ENCODE measurements around the gene RPL27A.

The RPL27A gene

GRCh38 chr11:8719211-8719649, 36.6 kb downstream of the RPL27A start:
- H3K9ac ChIP-seq (ENCODE audit: low read depth in 1 of 2, low read length in 2 of 2) = peak overlapping the region in 1 of 2 donors; percentile 40

GRCh38 chr11:8719721-8720120, 37.1 kb downstream of the RPL27A start:
- Histone ChIP-seq H3K27ac (ENCODE audit: low read depth in 2 of 2, low read length in 2 of 2) (peak overlapping the region; percentile 86 to 88), H3K4me1 (ENCODE audit: control insufficient read depth in 2 of 2, insufficient read depth in 2 of 2, low read length in 2 of 2) (peaks cover 39 to 48% of the 10 kb centered on the region in 2 donors), H3K9ac (ENCODE audit: low read depth in 1 of 2, low read length in 2 of 2) (no peak overlapping the region), H3K9me3 (ENCODE audit: control insufficient read depth in 2 of 2, low read length in 2 of 2) (no peaks in the 10 kb centered on the region), H3K36me3 (ENCODE audit: control insufficient read depth in 2 of 2, insufficient read depth in 2 of 2, low read length in 2 of 2) (peaks cover 12 to 18% of the 10 kb centered on the region in 2 donors), H3K4me3 (ENCODE audit: low read length in 2 of 2) (no peak overlapping the region), H3K27me3 (ENCODE audit: control insufficient read depth in 2 of 2, insufficient read depth in 2 of 2, low read length in 2 of 2) (no peaks in the 10 kb centered on the region)

More at GRCh38 chr11:8719211-8719649, 36.6 kb downstream of the RPL27A start:
- peaks cover 39 to 46% of the 10 kb centered on the region in 2 donors for H3K4me1 ChIP-seq (ENCODE audit: control insufficient read depth in 2 of 2, insufficient read depth in 2 of 2, low read length in 2 of 2)
- H3K27me3 ChIP-seq (ENCODE audit: control insufficient read depth in 2 of 2, insufficient read depth in 2 of 2, low read length in 2 of 2) = no peaks in the 10 kb centered on the region
- no peaks in the 10 kb centered on the region for H3K9me3 ChIP-seq (ENCODE audit: control insufficient read depth in 2 of 2, low read length in 2 of 2)
- H3K4me3 ChIP-seq (ENCODE audit: low read length in 2 of 2) = no peak overlapping the region
- peaks cover 14 to 21% of the 10 kb centered on the region in 2 donors for H3K36me3 ChIP-seq (ENCODE audit: control insufficient read depth in 2 of 2, insufficient read depth in 2 of 2, low read length in 2 of 2)
- peak overlapping the region; percentile 86 to 88 for H3K27ac ChIP-seq (ENCODE audit: low read depth in 2 of 2, low read length in 2 of 2)

- H3K27ac ChIP-seq (ENCODE audit: low read depth in 2 of 2, low read length in 2 of 2) = peak overlapping the region; percentile 86 to 88
- peak overlapping the region; percentile 38 to 59 for H3K9ac ChIP-seq (ENCODE audit: low read depth in 1 of 2, low read length in 2 of 2)
- H3K9me3 ChIP-seq (ENCODE audit: control insufficient read depth in 2 of 2, low read length in 2 of 2) = no peaks in the 10 kb centered on the region
- H3K36me3 ChIP-seq (ENCODE audit: control insufficient read depth in 2 of 2, insufficient read depth in 2 of 2, low read length in 2 of 2) = peaks cover 10 to 13% of the 10 kb centered on the region in 2 donors
- no peak overlapping the region for H3K4me3 ChIP-seq (ENCODE audit: low read length in 2 of 2)
- peaks cover 39 to 50% of the 10 kb centered on the region in 2 donors for H3K4me1 ChIP-seq (ENCODE audit: control insufficient read depth in 2 of 2, insufficient read depth in 2 of 2, low read length in 2 of 2)
- no peaks in the 10 kb centered on the region for H3K27me3 ChIP-seq (ENCODE audit: control insufficient read depth in 2 of 2, insufficient read depth in 2 of 2, low read length in 2 of 2)
Observed at GRCh38 chr11:8720352-8720751, 37.8 kb downstream of the RPL27A start.

GRCh38 chr11:8720868-8721608, 38.4 kb downstream of the RPL27A start:
- H3K27me3 ChIP-seq (ENCODE audit: control insufficient read depth in 2 of 2, insufficient read depth in 2 of 2, low read length in 2 of 2) = no peaks in the 10 kb centered on the region
- H3K4me3 ChIP-seq (ENCODE audit: low read length in 2 of 2) = no peak overlapping the region
- no peaks in the 10 kb centered on the region for H3K9me3 ChIP-seq (ENCODE audit: control insufficient read depth in 2 of 2, low read length in 2 of 2)
- H3K27ac ChIP-seq (ENCODE audit: low read depth in 2 of 2, low read length in 2 of 2) = peak overlapping the region; percentile 86 to 88
- H3K36me3 ChIP-seq (ENCODE audit: control insufficient read depth in 2 of 2, insufficient read depth in 2 of 2, low read length in 2 of 2) = peaks cover 9 to 16% of the 10 kb centered on the region in 2 donors
- H3K9ac ChIP-seq (ENCODE audit: low read depth in 1 of 2, low read length in 2 of 2) = peak overlapping the region; percentile 38 to 59
- H3K4me1 ChIP-seq (ENCODE audit: control insufficient read depth in 2 of 2, insufficient read depth in 2 of 2, low read length in 2 of 2) = peaks cover 39 to 50% of the 10 kb centered on the region in 2 donors

GRCh38 chr11:8721609-8722500, 39.3 kb downstream of the RPL27A start:
- Histone ChIP-seq H3K27me3 (ENCODE audit: control insufficient read depth in 2 of 2, insufficient read depth in 2 of 2, low read length in 2 of 2) (no peaks in the 10 kb centered on the region), H3K9me3 (ENCODE audit: control insufficient read depth in 2 of 2, low read length in 2 of 2) (no peaks in the 10 kb centered on the region), H3K27ac (ENCODE audit: low read depth in 2 of 2, low read length in 2 of 2) (peak overlapping the region; percentile 86 to 88), H3K36me3 (ENCODE audit: control insufficient read depth in 2 of 2, insufficient read depth in 2 of 2, low read length in 2 of 2) (peaks cover 9 to 16% of the 10 kb centered on the region in 2 donors), H3K4me3 (ENCODE audit: low read length in 2 of 2) (no peak overlapping the region), H3K9ac (ENCODE audit: low read depth in 1 of 2, low read length in 2 of 2) (peak overlapping the region in 1 of 2 donors; percentile 59), H3K4me1 (ENCODE audit: control insufficient read depth in 2 of 2, insufficient read depth in 2 of 2, low read length in 2 of 2) (peaks cover 41 to 55% of the 10 kb centered on the region in 2 donors)

GRCh38 chr11:8722809-8723208, 40.2 kb downstream of the RPL27A start:
- peaks cover 3 to 9% of the 10 kb centered on the region in 2 donors for H3K36me3 ChIP-seq (ENCODE audit: control insufficient read depth in 2 of 2, insufficient read depth in 2 of 2, low read length in 2 of 2)
- H3K9ac ChIP-seq (ENCODE audit: low read depth in 1 of 2, low read length in 2 of 2) = no peak overlapping the region
- peak overlapping the region; percentile 86 to 88 for H3K27ac ChIP-seq (ENCODE audit: low read depth in 2 of 2, low read length in 2 of 2)
- peaks cover 42 to 62% of the 10 kb centered on the region in 2 donors for H3K4me1 ChIP-seq (ENCODE audit: control insufficient read depth in 2 of 2, insufficient read depth in 2 of 2, low read length in 2 of 2)
- H3K27me3 ChIP-seq (ENCODE audit: control insufficient read depth in 2 of 2, insufficient read depth in 2 of 2, low read length in 2 of 2) = no peaks in the 10 kb centered on the region
- no peak overlapping the region for H3K4me3 ChIP-seq (ENCODE audit: low read length in 2 of 2)
- no peaks in the 10 kb centered on the region for H3K9me3 ChIP-seq (ENCODE audit: control insufficient read depth in 2 of 2, low read length in 2 of 2)

- H3K27ac ChIP-seq (ENCODE audit: low read depth in 2 of 2, low read length in 2 of 2) = no peak overlapping the region
- H3K9ac ChIP-seq (ENCODE audit: low read depth in 1 of 2, low read length in 2 of 2) = no peak overlapping the region
- peaks cover 41 to 56% of the 10 kb centered on the region in 2 donors for H3K4me1 ChIP-seq (ENCODE audit: control insufficient read depth in 2 of 2, insufficient read depth in 2 of 2, low read length in 2 of 2)
- H3K36me3 ChIP-seq (ENCODE audit: control insufficient read depth in 2 of 2, insufficient read depth in 2 of 2, low read length in 2 of 2) = peaks cover 3 to 9% of the 10 kb centered on the region in 2 donors
- no peak overlapping the region for H3K4me3 ChIP-seq (ENCODE audit: low read length in 2 of 2)
- H3K9me3 ChIP-seq (ENCODE audit: control insufficient read depth in 2 of 2, low read length in 2 of 2) = no peaks in the 10 kb centered on the region
- no peaks in the 10 kb centered on the region for H3K27me3 ChIP-seq (ENCODE audit: control insufficient read depth in 2 of 2, insufficient read depth in 2 of 2, low read length in 2 of 2)
Observed at GRCh38 chr11:8723711-8724110, 41.1 kb downstream of the RPL27A start.

- H3K27ac ChIP-seq (ENCODE audit: low read depth in 2 of 2, low read length in 2 of 2) = peak overlapping the region; percentile 6 to 41
- peaks cover 3 to 9% of the 10 kb centered on the region in 2 donors for H3K36me3 ChIP-seq (ENCODE audit: control insufficient read depth in 2 of 2, insufficient read depth in 2 of 2, low read length in 2 of 2)
- no peaks in the 10 kb centered on the region for H3K9me3 ChIP-seq (ENCODE audit: control insufficient read depth in 2 of 2, low read length in 2 of 2)
- H3K4me1 ChIP-seq (ENCODE audit: control insufficient read depth in 2 of 2, insufficient read depth in 2 of 2, low read length in 2 of 2) = peaks cover 37 to 51% of the 10 kb centered on the region in 2 donors
- no peak overlapping the region for H3K9ac ChIP-seq (ENCODE audit: low read depth in 1 of 2, low read length in 2 of 2)
- H3K4me3 ChIP-seq (ENCODE audit: low read length in 2 of 2) = no peak overlapping the region
- no peaks in the 10 kb centered on the region for H3K27me3 ChIP-seq (ENCODE audit: control insufficient read depth in 2 of 2, insufficient read depth in 2 of 2, low read length in 2 of 2)
Observed at GRCh38 chr11:8724682-8725081, 42.1 kb downstream of the RPL27A start.

- Histone ChIP-seq H3K36me3 (ENCODE audit: control insufficient read depth in 2 of 2, insufficient read depth in 2 of 2, low read length in 2 of 2) (peaks cover 7 to 9% of the 10 kb centered on the region in 2 donors), H3K27ac (ENCODE audit: low read depth in 2 of 2, low read length in 2 of 2) (peak overlapping the region; percentile 39 to 53), H3K4me3 (ENCODE audit: low read length in 2 of 2) (no peak overlapping the region), H3K27me3 (ENCODE audit: control insufficient read depth in 2 of 2, insufficient read depth in 2 of 2, low read length in 2 of 2) (no peaks in the 10 kb centered on the region), H3K9ac (ENCODE audit: low read depth in 1 of 2, low read length in 2 of 2) (no peak overlapping the region), H3K4me1 (ENCODE audit: control insufficient read depth in 2 of 2, insufficient read depth in 2 of 2, low read length in 2 of 2) (peaks cover 25 to 34% of the 10 kb centered on the region in 2 donors), H3K9me3 (ENCODE audit: control insufficient read depth in 2 of 2, low read length in 2 of 2) (no peaks in the 10 kb centered on the region)
Observed at GRCh38 chr11:8726395-8726794, 43.8 kb downstream of the RPL27A start.

GRCh38 chr11:8728563-8728962, 46.0 kb downstream of the RPL27A start:
- Histone ChIP-seq H3K4me3 (ENCODE audit: low read length in 2 of 2) (no peak overlapping the region), H3K4me1 (ENCODE audit: control insufficient read depth in 2 of 2, insufficient read depth in 2 of 2, low read length in 2 of 2) (peaks cover 12 to 21% of the 10 kb centered on the region in 2 donors)

More at GRCh38 chr11:8728563-8728962, 46.0 kb downstream of the RPL27A start:
- H3K27ac ChIP-seq (ENCODE audit: low read depth in 2 of 2, low read length in 2 of 2) = peak overlapping the region in 1 of 2 donors; percentile 52
- peaks cover 7 to 9% of the 10 kb centered on the region in 2 donors for H3K36me3 ChIP-seq (ENCODE audit: control insufficient read depth in 2 of 2, insufficient read depth in 2 of 2, low read length in 2 of 2)
- no peaks in the 10 kb centered on the region for H3K9me3 ChIP-seq (ENCODE audit: control insufficient read depth in 2 of 2, low read length in 2 of 2)
- H3K9ac ChIP-seq (ENCODE audit: low read depth in 1 of 2, low read length in 2 of 2) = no peak overlapping the region
- H3K27me3 ChIP-seq (ENCODE audit: control insufficient read depth in 2 of 2, insufficient read depth in 2 of 2, low read length in 2 of 2) = no peaks in the 10 kb centered on the region

All from mucosa of rectum (tissue), 2 donors.